A549 (cell line): ENCODE results near the gene CDH7.

Experiments used
- CEBPB ChIP-seq, 2 experiments: fragments of >200 bp in 1 of 2; sonication (Bioruptor Twin) in 1 of 2; formaldehyde crosslinking in 1 of 2; IDR thresholded peaks; 2 replicates each; pipeline ENCODE4 v1.6.1; 2012 to 2016
- CHD2 ChIP-seq: fragments of 150-350 bp; IDR thresholded peaks from 2 replicates; pipeline ENCODE4 v1.6.1; 2014; ENCODE audit warnings: low read length; ENCODE audit not compliant: partially characterized antibody
- MYC ChIP-seq: IDR thresholded peaks from 2 replicates; pipeline ENCODE4 v1.6.1; 2012; ENCODE audit warnings: mild to moderate bottlenecking, inconsistent platforms, low read length, improper control_type of control experiment, borderline replicate concordance
- RCOR1 ChIP-seq: fragments of 150-350 bp; IDR thresholded peaks from 2 replicates; pipeline ENCODE4 v1.6.1; 2014; ENCODE audit warnings: antibody characterized with exemption, low read length, low read depth
- TP53 ChIP-seq: fragments of 250-450 bp; sonication (Bioruptor Pico); IDR thresholded peaks from 2 replicates; pipeline ENCODE4 v1.5.0; 2021; ENCODE audit warnings: mild to moderate bottlenecking, moderate library complexity
- TF ChIP-seq, protein P1 (sequence below): IDR thresholded peaks from 2 replicates; pipeline ENCODE4 v1.6.1; 2012
- TF ChIP-seq, protein P2 (sequence below): fragments of >200 bp; sonication (Bioruptor Twin); formaldehyde crosslinking; IDR thresholded peaks from 3 replicates; pipeline ENCODE4 v1.5.1; 2016

DNA sequence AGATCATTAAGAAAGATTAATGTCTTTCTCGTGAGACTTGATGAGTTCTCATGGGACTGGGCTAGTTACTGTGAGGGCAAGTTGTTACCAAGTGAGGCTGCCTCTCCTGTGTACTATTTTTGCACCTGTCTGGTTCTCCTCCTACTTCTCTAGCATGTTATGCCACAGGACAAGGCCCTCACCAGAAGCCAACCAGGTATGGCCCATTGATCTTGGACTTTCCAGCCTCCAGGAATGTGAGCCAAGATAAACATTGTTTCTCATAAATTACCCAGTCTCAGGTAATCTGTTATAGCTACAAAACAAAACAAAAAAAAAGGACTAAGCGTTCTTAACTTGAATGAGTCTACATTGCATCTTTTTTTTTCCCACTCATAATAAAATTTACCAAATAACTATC lies 184.1 kb downstream of the CDH7 start:
- TF ChIP-seq, protein P1, sequence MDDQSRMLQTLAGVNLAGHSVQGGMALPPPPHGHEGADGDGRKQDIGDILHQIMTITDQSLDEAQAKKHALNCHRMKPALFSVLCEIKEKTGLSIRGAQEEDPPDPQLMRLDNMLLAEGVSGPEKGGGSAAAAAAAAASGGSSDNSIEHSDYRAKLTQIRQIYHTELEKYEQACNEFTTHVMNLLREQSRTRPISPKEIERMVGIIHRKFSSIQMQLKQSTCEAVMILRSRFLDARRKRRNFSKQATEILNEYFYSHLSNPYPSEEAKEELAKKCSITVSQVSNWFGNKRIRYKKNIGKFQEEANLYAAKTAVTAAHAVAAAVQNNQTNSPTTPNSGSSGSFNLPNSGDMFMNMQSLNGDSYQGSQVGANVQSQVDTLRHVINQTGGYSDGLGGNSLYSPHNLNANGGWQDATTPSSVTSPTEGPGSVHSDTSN = no peak
- TF ChIP-seq RCOR1 (no peak), CHD2 (no peak), CEBPB (IDR thresholded peaks at IDR 0.05) (no peak), MYC (no peak), TP53 (CRISPR knock-in tag) (no peak)
- TF ChIP-seq, protein P2, sequence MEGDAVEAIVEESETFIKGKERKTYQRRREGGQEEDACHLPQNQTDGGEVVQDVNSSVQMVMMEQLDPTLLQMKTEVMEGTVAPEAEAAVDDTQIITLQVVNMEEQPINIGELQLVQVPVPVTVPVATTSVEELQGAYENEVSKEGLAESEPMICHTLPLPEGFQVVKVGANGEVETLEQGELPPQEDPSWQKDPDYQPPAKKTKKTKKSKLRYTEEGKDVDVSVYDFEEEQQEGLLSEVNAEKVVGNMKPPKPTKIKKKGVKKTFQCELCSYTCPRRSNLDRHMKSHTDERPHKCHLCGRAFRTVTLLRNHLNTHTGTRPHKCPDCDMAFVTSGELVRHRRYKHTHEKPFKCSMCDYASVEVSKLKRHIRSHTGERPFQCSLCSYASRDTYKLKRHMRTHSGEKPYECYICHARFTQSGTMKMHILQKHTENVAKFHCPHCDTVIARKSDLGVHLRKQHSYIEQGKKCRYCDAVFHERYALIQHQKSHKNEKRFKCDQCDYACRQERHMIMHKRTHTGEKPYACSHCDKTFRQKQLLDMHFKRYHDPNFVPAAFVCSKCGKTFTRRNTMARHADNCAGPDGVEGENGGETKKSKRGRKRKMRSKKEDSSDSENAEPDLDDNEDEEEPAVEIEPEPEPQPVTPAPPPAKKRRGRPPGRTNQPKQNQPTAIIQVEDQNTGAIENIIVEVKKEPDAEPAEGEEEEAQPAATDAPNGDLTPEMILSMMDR = no peak
